Neuron (in vitro differentiated cells): ENCODE results near the gene SAA4.
"Not testable (repeated sequence)": the region's sequence is repeated elsewhere in the genome, so short reads cannot be mapped to it uniquely, and the experiment has no call there.

Experiments
- H2AFZ ChIP-seq: one replicate; pipeline ENCODE4 v1.6.1; 2013; ENCODE audit warnings: low read depth, mild to moderate bottlenecking, inconsistent platforms, low read length, moderate library complexity
- H3K27me3 ChIP-seq: one replicate; pipeline ENCODE4 v1.6.1; 2013; ENCODE audit warnings: low read length; ENCODE audit not compliant: insufficient read depth
- H3K36me3 ChIP-seq: one replicate; pipeline ENCODE4 v1.6.1; 2013; ENCODE audit warnings: low read length; ENCODE audit not compliant: insufficient read depth
- H3K4me1 ChIP-seq: one replicate; pipeline ENCODE4 v1.6.1; 2013; ENCODE audit warnings: low read length; ENCODE audit not compliant: insufficient read depth
- H3K4me3 ChIP-seq: 2 replicates; pipeline ENCODE4 v1.5.1; 2013; ENCODE audit warnings: mild to moderate bottlenecking, low read length, moderate library complexity
- H3K9me3 ChIP-seq: one replicate; pipeline ENCODE4 v1.6.1; 2013; ENCODE audit warnings: low read length

SAA4 gene

GRCh38 chr11:18236664-18237356 is at the start of gene SAA4:
Gene SAA4, minus strand, starts transcription at chr11:18236802. Its CDS starts 876 bp downstream, at chr11:18235926.
- Histone ChIP-seq H3K4me3 (no peak within 1 kb of the TSS), H3K27me3 (peaks cover 6% of the 10 kb centered on the region)

GRCh38 chr11:18285841-18286240 is 49.2 kb upstream of the SAA4 start:
- Histone ChIP-seq H3K9me3 (no peaks in the 10 kb centered on the region), H2AFZ (no peak overlapping the region), H3K4me1 (no peaks in the 10 kb centered on the region), H3K36me3 (peaks cover 80% of the 10 kb centered on the region), H3K4me3 (no peak overlapping the region), H3K27me3 (no peaks in the 10 kb centered on the region)

More at GRCh38 chr11:18236664-18237356, at the start of gene SAA4:
- Histone ChIP-seq H3K9me3 (no peaks in the 10 kb centered on the region), H3K36me3 (no peaks in the 10 kb centered on the region), H2AFZ (no peak within 1 kb of the TSS), H3K4me1 (no peaks in the 10 kb centered on the region)

GRCh38 chr11:18282626-18283025 is 46.0 kb upstream of the SAA4 start:
- H3K4me3 ChIP-seq: no peak overlapping the region
- H3K27me3 ChIP-seq: no peaks in the 10 kb centered on the region
- H3K4me1 ChIP-seq: no peaks in the 10 kb centered on the region
- H3K9me3 ChIP-seq: no peaks in the 10 kb centered on the region
- peaks cover 77% of the 10 kb centered on the region for H3K36me3 ChIP-seq
- H2AFZ ChIP-seq: no peak overlapping the region

GRCh38 chr11:18280438-18281045 is 43.9 kb upstream of the SAA4 start:
- Histone ChIP-seq H3K4me1 (no peaks in the 10 kb centered on the region), H3K9me3 (no peaks in the 10 kb centered on the region), H3K36me3 (peaks cover 63% of the 10 kb centered on the region), H3K27me3 (no peaks in the 10 kb centered on the region), H3K4me3 (no peak overlapping the region), H2AFZ (no peak overlapping the region)

- no peaks in the 10 kb centered on the region for H3K27me3 ChIP-seq
- no peak overlapping the region for H2AFZ ChIP-seq
- no peaks in the 10 kb centered on the region for H3K9me3 ChIP-seq
- H3K36me3 ChIP-seq: peaks cover 39% of the 10 kb centered on the region
- no peak overlapping the region for H3K4me3 ChIP-seq
- no peaks in the 10 kb centered on the region for H3K4me1 ChIP-seq
These were observed 41.1 kb upstream of the SAA4 start for GRCh38 chr11:18277565-18278271.

- H3K4me3 ChIP-seq: no peak overlapping the region
- H3K27me3 ChIP-seq: no peaks in the 10 kb centered on the region
- peaks cover 2% of the 10 kb centered on the region for H3K36me3 ChIP-seq
- no peaks in the 10 kb centered on the region for H3K9me3 ChIP-seq
- no peaks in the 10 kb centered on the region for H3K4me1 ChIP-seq
- H2AFZ ChIP-seq: no peak overlapping the region
These were observed 34.6 kb upstream of the SAA4 start for GRCh38 chr11:18271206-18271605.

GRCh38 chr11:18270102-18270501 is 33.5 kb upstream of the SAA4 start:
- H3K4me1 ChIP-seq: no peaks in the 10 kb centered on the region
- H3K27me3 ChIP-seq: peaks cover 5% of the 10 kb centered on the region
- no peaks in the 10 kb centered on the region for H3K9me3 ChIP-seq
- H2AFZ ChIP-seq: no peak overlapping the region
- H3K36me3 ChIP-seq: peaks cover 1% of the 10 kb centered on the region
- no peak overlapping the region for H3K4me3 ChIP-seq

- H3K4me1 ChIP-seq, H3K36me3 ChIP-seq, H2AFZ ChIP-seq, H3K9me3 ChIP-seq, H3K27me3 ChIP-seq, H3K4me3 ChIP-seq: not testable (repeated sequence)
These were observed 32.6 kb upstream of the SAA4 start for GRCh38 chr11:18269252-18269651.

- not testable (repeated sequence) for H3K36me3 ChIP-seq, H3K27me3 ChIP-seq, H3K4me1 ChIP-seq, H3K4me3 ChIP-seq, H2AFZ ChIP-seq, H3K9me3 ChIP-seq
These were observed 30.9 kb upstream of the SAA4 start for GRCh38 chr11:18267335-18268133.

- no peaks in the 10 kb centered on the region for H3K36me3 ChIP-seq
- no peak within 1 kb of the TSS for H3K4me3 ChIP-seq
- peaks cover 6% of the 10 kb centered on the region for H3K27me3 ChIP-seq
- no peak within 1 kb of the TSS for H2AFZ ChIP-seq
- H3K9me3 ChIP-seq: no peaks in the 10 kb centered on the region
- H3K4me1 ChIP-seq: no peaks in the 10 kb centered on the region
These were observed 29.3 kb upstream of the SAA4 start, which contains the start of gene SAA1 for GRCh38 chr11:18265949-18266348. Gene SAA1, plus strand, starts transcription at chr11:18266264. Its CDS starts 624 bp downstream, at chr11:18266888.

- H3K4me1 ChIP-seq: no peaks in the 10 kb centered on the region
- H3K27me3 ChIP-seq: peaks cover 6% of the 10 kb centered on the region
- no peaks in the 10 kb centered on the region for H3K36me3 ChIP-seq
- H3K4me3 ChIP-seq: no peak overlapping the region
- H3K9me3 ChIP-seq: no peaks in the 10 kb centered on the region
- no peak overlapping the region for H2AFZ ChIP-seq
These were observed 28.3 kb upstream of the SAA4 start for GRCh38 chr11:18264677-18265555.

- H3K4me3 ChIP-seq: no peak overlapping the region
- H2AFZ ChIP-seq: no peak overlapping the region
- H3K27me3 ChIP-seq: peaks cover 6% of the 10 kb centered on the region
- H3K36me3 ChIP-seq: no peaks in the 10 kb centered on the region
- H3K9me3 ChIP-seq: no peaks in the 10 kb centered on the region
- no peaks in the 10 kb centered on the region for H3K4me1 ChIP-seq
These were observed 27.4 kb upstream of the SAA4 start for GRCh38 chr11:18264035-18264434.
